HepG2 (cell line): ENCODE data around the gene FOXA1. TPM values are rescaled to one million over a fixed set of nuclear protein-coding genes. Genes with fewer than 3 reads are reported as not detected.
A peak's percentile ranks its signal among the peaks of the same experiment; 100 is the strongest.

Source experiments
- CENPX ChIP-seq: sonication (generic); formaldehyde crosslinking; IDR thresholded peaks from 2 replicates; pipeline ENCODE4 v1.9.0; 2021; ENCODE audit warnings: mild to moderate bottlenecking, missing genetic modification reagents, moderate library complexity
- DNMT1 ChIP-seq: sonication (generic); formaldehyde crosslinking; IDR thresholded peaks from 2 replicates; pipeline ENCODE4 v1.5.1; 2020; ENCODE audit warnings: mild to moderate bottlenecking, missing genetic modification reagents
- GPN1 ChIP-seq: sonication (generic); formaldehyde crosslinking; IDR thresholded peaks from 2 replicates; pipeline ENCODE4 v1.5.1; 2020; ENCODE audit warnings: missing genetic modification reagents, borderline replicate concordance
- HNRNPLL ChIP-seq: fragments of 200-400 bp; formaldehyde crosslinking; IDR thresholded peaks from 2 replicates; pipeline ENCODE4 v1.6.1; 2017; ENCODE audit warnings: mild to moderate bottlenecking, low read depth, low read length; ENCODE audit not compliant: poor library complexity, severe bottlenecking
- IRF2 ChIP-seq: IDR thresholded peaks from 2 replicates; pipeline ENCODE4 v1.6.1; 2018; ENCODE audit warnings: missing genetic modification reagents, missing compliant biosample characterization
- JARID2 ChIP-seq: sonication (generic); formaldehyde crosslinking; IDR thresholded peaks from 2 replicates; pipeline ENCODE4 v1.8.1; 2023; ENCODE audit warnings: missing genetic modification reagents, inconsistent platforms; ENCODE audit not compliant: insufficient replicate concordance
- KLF16 ChIP-seq, 2 experiments: sonication (generic) in 1 of 2; formaldehyde crosslinking in 1 of 2; IDR thresholded peaks; 2 replicates each; pipeline versions ENCODE4 v1.6.1 to v1.8.0; 2016 to 2023; ENCODE audit warnings: missing genetic modification reagents in 2 of 2, missing compliant biosample characterization in 1 of 2
- KMT2A ChIP-seq: sonication (generic); formaldehyde crosslinking; IDR thresholded peaks from 2 replicates; pipeline ENCODE4 v1.4.0; 2020; ENCODE audit warnings: missing genetic modification reagents
- MAX ChIP-seq: IDR thresholded peaks from 2 replicates; pipeline ENCODE4 v1.6.1; 2012; ENCODE audit warnings: inconsistent platforms
- MIXL1 ChIP-seq: IDR thresholded peaks from 2 replicates; pipeline ENCODE4 v1.6.1; 2016
- NAIF1 ChIP-seq: sonication (generic); formaldehyde crosslinking; IDR thresholded peaks from 2 replicates; pipeline ENCODE4 v1.5.0; 2020; ENCODE audit warnings: mild to moderate bottlenecking, missing genetic modification reagents, borderline replicate concordance
- SMYD3 ChIP-seq: sonication (generic); formaldehyde crosslinking; IDR thresholded peaks from 2 replicates; pipeline ENCODE4 v1.8.1; 2023; ENCODE audit warnings: mild to moderate bottlenecking, missing genetic modification reagents
- STAG1 ChIP-seq: sonication (generic); formaldehyde crosslinking; IDR thresholded peaks from 2 replicates; pipeline ENCODE4 v1.4.0; 2020; ENCODE audit warnings: missing genetic modification reagents
- TOPORS ChIP-seq: sonication (generic); formaldehyde crosslinking; IDR thresholded peaks from 2 replicates; pipeline ENCODE4 v1.8.0; 2023; ENCODE audit warnings: mild to moderate bottlenecking, missing genetic modification reagents
- U2AF1 ChIP-seq: fragments of 200-400 bp; formaldehyde crosslinking; optimal IDR thresholded peaks from 2 replicates; pipeline ENCODE3; 2017; ENCODE audit warnings: mild to moderate bottlenecking, low read depth, low read length
- ZC3H13 ChIP-seq: sonication (generic); formaldehyde crosslinking; IDR thresholded peaks from 2 replicates; pipeline ENCODE4 v1.8.1; 2023; ENCODE audit warnings: mild to moderate bottlenecking, missing genetic modification reagents, moderate library complexity
- ZMYM3 ChIP-seq: sonication (generic); formaldehyde crosslinking; IDR thresholded peaks from 2 replicates; pipeline ENCODE4 v1.5.1; 2020; ENCODE audit warnings: mild to moderate bottlenecking, missing genetic modification reagents
- ZNF431 ChIP-seq: sonication (generic); formaldehyde crosslinking; IDR thresholded peaks from 2 replicates; pipeline ENCODE4 v1.9.0; 2022; ENCODE audit warnings: missing genetic modification reagents, low read depth, mild to moderate bottlenecking, borderline replicate concordance
- ZNF598 ChIP-seq: sonication (generic); formaldehyde crosslinking; IDR thresholded peaks from 2 replicates; pipeline ENCODE4 v1.5.1; 2020; ENCODE audit warnings: mild to moderate bottlenecking, missing genetic modification reagents, borderline replicate concordance
- ZNF766 ChIP-seq: sonication (generic); formaldehyde crosslinking; IDR thresholded peaks from 2 replicates; pipeline ENCODE4 v1.5.0; 2020; ENCODE audit warnings: missing genetic modification reagents, borderline replicate concordance
- polyA plus RNA-seq, 8 experiments: library from polyadenylated mRNA; depleted of rRNA in 3 of 8; stranded (reverse) in 7 of 8; unstranded in 1 of 8; fragments of >200 nt; fragmentation: Illumina TruSeq in 4 of 8; extraction: Trizol in 4 of 8; gene quantifications; 2 replicates each; pipeline versions ENCODE4 v1.2.1 to v1.2.3, GENCODE V29; 2011 to 2016; ENCODE audit warnings: low read depth in 4 of 8, missing spikeins in 1 of 8, mixed read lengths in 1 of 8; ENCODE audit not compliant: insufficient read depth in 1 of 8
- total RNA-seq, 5 experiments: library from RNA; depleted of rRNA; stranded (reverse); fragments of >200 nt; fragmentation: Illumina TruSeq; extraction: Trizol; gene quantifications; 2 replicates each; pipeline ENCODE4 v1.2.3, GENCODE V29; 2016; ENCODE audit warnings: low read depth in 1 of 5
- TF ChIP-seq, protein P1 (sequence below): IDR thresholded peaks from 2 replicates; pipeline ENCODE4 v1.6.1; 2016; ENCODE audit warnings: missing biosample characterization, missing genetic modification reagents, low read depth
- TF ChIP-seq, protein P2 (sequence below): sonication (generic); formaldehyde crosslinking; IDR thresholded peaks from 2 replicates; pipeline ENCODE4 v1.5.1; 2020; ENCODE audit warnings: missing genetic modification reagents, mild to moderate bottlenecking, borderline replicate concordance
- TF ChIP-seq, protein P3 (sequence below): sonication (generic); formaldehyde crosslinking; IDR thresholded peaks from 2 replicates; pipeline ENCODE4 v1.4.0; 2020; ENCODE audit warnings: mild to moderate bottlenecking, missing genetic modification reagents

FOXA1 gene
- total and polyA plus RNA-seq, 2 of the 13 experiments (the other 11 are each of a cell fraction or from before 2014, with no cell fraction given), result 43.4 to 58.6 TPM

DNA sequence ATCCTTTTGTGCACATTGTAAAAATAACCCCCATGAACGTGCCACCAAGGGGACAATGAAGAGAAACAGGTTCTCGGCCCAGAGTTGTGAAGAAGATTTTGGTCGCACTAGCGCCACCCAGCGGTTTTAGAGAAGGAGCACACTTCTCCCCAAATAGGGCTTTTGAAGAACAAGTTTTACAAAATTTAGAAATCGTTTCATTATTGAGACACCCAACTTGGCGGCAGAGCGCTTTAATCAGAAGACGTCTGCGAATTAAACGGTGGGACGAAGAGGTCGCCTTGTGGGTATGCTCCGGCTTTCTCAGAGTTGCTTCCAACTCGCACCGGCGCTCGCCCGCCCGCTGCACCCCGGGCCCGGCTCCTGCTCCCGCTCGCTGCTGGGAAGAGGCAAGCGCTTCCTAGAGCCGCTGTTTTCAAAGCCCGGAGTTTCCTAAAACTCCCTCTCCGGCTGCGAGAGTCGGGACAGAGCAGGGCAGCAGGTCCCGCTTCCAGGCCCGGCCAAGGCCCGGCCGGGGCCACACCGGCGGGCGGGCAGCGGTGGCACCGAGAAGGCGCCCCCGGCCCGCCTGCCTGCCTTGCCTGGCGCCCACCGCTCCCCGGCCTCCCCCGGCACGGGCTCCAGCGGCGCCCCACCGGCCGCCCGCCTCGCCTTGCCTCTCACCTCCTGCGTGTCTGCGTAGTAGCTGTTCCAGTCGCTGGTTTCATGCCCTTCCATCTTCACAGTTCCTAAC lies 645 bp downstream of the FOXA1 start (continued):
- peak; percentile 71; the same call in 1 of the 2 replicates for TF ChIP-seq IRF2 (CRISPR knock-in tag)
- TF ChIP-seq U2AF1, result peak; percentile 97
- peak; percentile 90; the same call in 1 of the 2 replicates for TF ChIP-seq SMYD3 (CRISPR knock-in tag)
- TF ChIP-seq JARID2 (CRISPR knock-in tag), result peak; percentile 32
- peak; percentile 80; the same call in 1 of the 2 replicates for TF ChIP-seq DNMT1 (CRISPR knock-in tag)
- TF ChIP-seq GPN1 (CRISPR knock-in tag), result no peak
- TF ChIP-seq STAG1 (CRISPR knock-in tag), result peak; percentile 93
- no peak; the same call in 1 of the 2 replicates for TF ChIP-seq ZNF431 (CRISPR knock-in tag)
- no peak; the same call in 1 of the 2 replicates for TF ChIP-seq TOPORS (CRISPR knock-in tag)
- TF ChIP-seq ZMYM3 (CRISPR knock-in tag), result peak; percentile 57
- no peak for TF ChIP-seq ZC3H13 (CRISPR knock-in tag)
- TF ChIP-seq, protein P1, sequence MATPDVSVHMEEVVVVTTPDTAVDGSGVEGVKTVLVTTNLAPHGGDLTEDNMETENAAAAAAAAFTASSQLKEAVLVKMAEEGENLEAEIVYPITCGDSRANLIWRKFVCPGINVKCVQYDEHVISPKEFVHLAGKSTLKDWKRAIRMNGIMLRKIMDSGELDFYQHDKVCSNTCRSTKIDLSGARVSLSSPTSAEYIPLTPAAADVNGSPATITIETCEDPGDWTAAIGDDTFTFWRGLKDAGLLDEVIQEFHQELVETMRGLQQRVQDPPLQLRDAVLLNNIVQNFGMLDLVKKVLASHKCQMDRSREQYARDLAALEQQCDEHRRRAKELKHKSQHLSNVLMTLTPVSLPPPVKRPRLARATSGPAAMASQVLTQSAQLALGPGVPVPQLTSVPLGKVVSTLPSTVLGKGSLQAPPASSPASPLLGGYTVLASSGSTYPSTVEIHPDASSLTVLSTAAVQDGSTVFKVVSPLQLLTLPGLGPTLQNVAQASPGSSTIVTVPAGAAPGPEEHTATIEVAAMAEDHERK (CRISPR knock-in tag), result no peak
- peak; percentile 89; the same call in 1 of the 2 replicates for TF ChIP-seq ZNF598 (CRISPR knock-in tag)
- TF ChIP-seq, protein P2, sequence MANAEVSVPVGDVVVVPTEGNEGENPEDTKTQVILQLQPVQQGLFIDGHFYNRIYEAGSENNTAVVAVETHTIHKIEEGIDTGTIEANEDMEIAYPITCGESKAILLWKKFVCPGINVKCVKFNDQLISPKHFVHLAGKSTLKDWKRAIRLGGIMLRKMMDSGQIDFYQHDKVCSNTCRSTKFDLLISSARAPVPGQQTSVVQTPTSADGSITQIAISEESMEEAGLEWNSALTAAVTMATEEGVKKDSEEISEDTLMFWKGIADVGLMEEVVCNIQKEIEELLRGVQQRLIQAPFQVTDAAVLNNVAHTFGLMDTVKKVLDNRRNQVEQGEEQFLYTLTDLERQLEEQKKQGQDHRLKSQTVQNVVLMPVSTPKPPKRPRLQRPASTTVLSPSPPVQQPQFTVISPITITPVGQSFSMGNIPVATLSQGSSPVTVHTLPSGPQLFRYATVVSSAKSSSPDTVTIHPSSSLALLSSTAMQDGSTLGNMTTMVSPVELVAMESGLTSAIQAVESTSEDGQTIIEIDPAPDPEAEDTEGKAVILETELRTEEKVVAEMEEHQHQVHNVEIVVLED, result no peak; the same call in 1 of the 2 replicates
- TF ChIP-seq NAIF1 (CRISPR knock-in tag), result peak; percentile 58; the same call in 1 of the 2 replicates
- TF ChIP-seq, protein P3, sequence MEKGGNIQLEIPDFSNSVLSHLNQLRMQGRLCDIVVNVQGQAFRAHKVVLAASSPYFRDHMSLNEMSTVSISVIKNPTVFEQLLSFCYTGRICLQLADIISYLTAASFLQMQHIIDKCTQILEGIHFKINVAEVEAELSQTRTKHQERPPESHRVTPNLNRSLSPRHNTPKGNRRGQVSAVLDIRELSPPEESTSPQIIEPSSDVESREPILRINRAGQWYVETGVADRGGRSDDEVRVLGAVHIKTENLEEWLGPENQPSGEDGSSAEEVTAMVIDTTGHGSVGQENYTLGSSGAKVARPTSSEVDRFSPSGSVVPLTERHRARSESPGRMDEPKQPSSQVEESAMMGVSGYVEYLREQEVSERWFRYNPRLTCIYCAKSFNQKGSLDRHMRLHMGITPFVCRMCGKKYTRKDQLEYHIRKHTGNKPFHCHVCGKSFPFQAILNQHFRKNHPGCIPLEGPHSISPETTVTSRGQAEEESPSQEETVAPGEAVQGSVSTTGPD (CRISPR knock-in tag), result 0 out of 2 replicates have a peak, but pooled peaks have one; percentile 42
- TF ChIP-seq MIXL1 (CRISPR knock-in tag), result peak; percentile 77; the same call in 1 of the 2 replicates
- TF ChIP-seq KMT2A (CRISPR knock-in tag), result peak; percentile 94
- TF ChIP-seq KLF16 (CRISPR knock-in tag; IDR thresholded peaks at IDR 0.05), result peak in 1 of 2 experiments; percentile 92; a peak in 2 of 4 replicates
- peak; percentile 64; the same call in 1 of the 2 replicates for TF ChIP-seq ZNF766
- TF ChIP-seq MAX, result no peak
- peak; percentile 67 for TF ChIP-seq HNRNPLL
- no peak for TF ChIP-seq CENPX (CRISPR knock-in tag)
